ENCODE results near the gene KLF6. TPM values are rescaled to one million over a fixed set of nuclear protein-coding genes. Genes with fewer than 3 reads are reported as not detected.

KLF6 gene
- total RNA-seq, 1 experiment from 2014 or later, result 70.1 TPM

DNA sequence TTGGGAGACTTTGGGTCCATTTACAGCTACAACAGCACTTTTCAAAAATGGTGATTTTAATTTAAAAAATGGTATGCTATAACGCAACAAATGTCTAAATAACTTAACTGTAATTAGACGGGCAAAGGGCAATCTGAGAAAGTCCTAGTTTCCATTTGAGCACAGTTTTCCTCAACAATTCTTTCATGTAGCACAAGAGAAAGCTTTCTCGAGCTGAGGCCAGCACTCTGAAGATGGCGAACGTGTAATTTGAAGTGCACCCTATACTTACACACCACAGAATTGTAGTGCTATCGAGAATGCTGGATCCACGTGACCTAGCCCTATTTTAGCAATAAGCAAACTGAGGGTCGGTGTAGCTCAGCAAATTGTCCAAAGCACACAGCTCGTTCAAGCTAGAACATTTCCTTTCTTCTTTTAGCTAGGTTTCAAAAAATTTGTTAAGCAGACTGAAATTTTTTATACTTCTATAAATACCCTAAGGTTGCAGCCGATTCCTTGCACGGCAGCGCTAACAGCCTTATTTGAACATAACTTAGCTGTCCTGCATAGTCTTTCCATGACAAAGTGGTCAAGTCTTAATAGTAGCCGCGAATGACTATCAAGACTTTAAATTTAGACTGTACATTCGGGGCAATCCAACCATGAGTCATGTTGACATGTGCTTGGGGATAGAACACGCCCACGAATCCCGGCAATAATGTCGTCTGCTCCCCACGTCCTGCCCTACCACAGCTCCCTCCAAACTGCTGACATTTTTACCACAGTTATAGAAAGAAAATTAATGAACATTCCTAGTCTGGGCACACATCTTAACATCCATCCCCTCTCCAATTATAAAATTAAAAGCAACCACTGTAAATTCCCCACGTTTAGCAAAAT, 10.0 kb downstream of the KLF6 start:
- intact Hi-C loops (cut with micrococcal nuclease; ENCODE audit: unreplicated experiment), result no loop called here
- H3K4me3 ChIP-seq (ENCODE audit: low read depth, low read length, poor library complexity, severe bottlenecking), result no peak overlapping the region
- no TSS peak for BruUV-seq (replicated peaks)
- no peaks in the 10 kb centered on the region for H3K27me3 ChIP-seq (replicated peaks; ENCODE audit: insufficient read depth, low read depth, low read length, poor library complexity)
- TF ChIP-seq, protein P1, sequence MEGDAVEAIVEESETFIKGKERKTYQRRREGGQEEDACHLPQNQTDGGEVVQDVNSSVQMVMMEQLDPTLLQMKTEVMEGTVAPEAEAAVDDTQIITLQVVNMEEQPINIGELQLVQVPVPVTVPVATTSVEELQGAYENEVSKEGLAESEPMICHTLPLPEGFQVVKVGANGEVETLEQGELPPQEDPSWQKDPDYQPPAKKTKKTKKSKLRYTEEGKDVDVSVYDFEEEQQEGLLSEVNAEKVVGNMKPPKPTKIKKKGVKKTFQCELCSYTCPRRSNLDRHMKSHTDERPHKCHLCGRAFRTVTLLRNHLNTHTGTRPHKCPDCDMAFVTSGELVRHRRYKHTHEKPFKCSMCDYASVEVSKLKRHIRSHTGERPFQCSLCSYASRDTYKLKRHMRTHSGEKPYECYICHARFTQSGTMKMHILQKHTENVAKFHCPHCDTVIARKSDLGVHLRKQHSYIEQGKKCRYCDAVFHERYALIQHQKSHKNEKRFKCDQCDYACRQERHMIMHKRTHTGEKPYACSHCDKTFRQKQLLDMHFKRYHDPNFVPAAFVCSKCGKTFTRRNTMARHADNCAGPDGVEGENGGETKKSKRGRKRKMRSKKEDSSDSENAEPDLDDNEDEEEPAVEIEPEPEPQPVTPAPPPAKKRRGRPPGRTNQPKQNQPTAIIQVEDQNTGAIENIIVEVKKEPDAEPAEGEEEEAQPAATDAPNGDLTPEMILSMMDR (conservative IDR thresholded peaks at IDR 0.05; ENCODE audit: low read depth, low read length), result no peak
- no peak for TF ChIP-seq EZH2 (IDR thresholded peaks at IDR 0.05; ENCODE audit: borderline replicate concordance, low read depth, low read length, poor library complexity, severe bottlenecking)
- ChIA-PET CTCF (interaction anchor here (0.6 kb wide), 1 partner anchor 34 kb away, joined by 5 read pairs; no protein-coding TSS in a partner anchor), POLR2A (ENCODE audit: low non-redundant PET) (interaction anchor here (0.6 to 2.1 kb wide), 2 partner anchors 10 to 763 kb away, joined by 7 to 13 read pairs; partner anchors contain the start of gene KLF6)
- H3K4me1 ChIP-seq (ENCODE audit: insufficient read depth, low read length, poor library complexity, severe bottlenecking), result peaks cover 34% of the 10 kb centered on the region
- H3K27ac ChIP-seq (ENCODE audit: low read depth, low read length, poor library complexity, severe bottlenecking), result no peak overlapping the region
- H3K36me3 ChIP-seq (ENCODE audit: insufficient read depth, low read length, poor library complexity, severe bottlenecking), result peaks cover 45% of the 10 kb centered on the region
- peak; percentile 48 for DNase-seq (ENCODE audit: low spot score)
- no peaks in the 10 kb centered on the region for H3K9me3 ChIP-seq (ENCODE audit: low read depth, low read length, poor library complexity, severe bottlenecking)

DNA sequence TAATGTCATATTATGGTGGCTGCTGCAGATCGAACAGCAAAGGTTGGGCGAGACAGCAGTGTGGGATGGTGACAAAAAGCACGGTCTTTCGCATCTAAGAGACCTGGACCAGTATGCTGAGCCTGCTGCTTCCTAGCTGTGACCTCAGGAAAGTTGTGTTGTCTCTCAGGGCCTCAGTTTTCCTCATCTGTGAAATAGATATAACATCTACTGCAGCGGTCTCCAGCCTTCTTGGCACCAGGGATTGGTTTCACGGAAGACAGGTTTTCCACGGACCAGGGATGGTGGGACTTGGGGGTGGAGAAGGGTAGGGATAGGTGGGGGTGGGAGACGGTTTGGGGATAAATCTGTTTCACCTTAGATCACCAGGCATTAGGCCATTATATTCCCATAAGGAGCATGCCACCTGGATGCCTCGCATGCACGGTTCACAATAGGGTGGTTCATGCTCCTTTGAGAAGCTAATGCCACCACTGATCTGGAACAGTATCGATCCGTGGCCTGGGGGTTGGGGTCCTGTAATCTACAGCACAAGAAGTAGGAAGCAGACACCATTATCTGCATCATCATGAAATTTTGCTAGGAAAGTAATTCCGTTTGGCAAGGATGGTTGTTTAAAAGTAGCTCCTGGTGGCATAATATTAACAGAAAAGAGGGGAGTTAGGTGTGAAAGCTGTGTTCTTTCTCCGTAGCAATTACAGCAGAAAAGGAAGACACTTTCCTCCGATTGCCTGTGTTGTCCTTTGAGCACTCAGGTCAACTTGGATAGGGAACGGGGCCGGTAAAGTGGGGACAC, 10.8 kb downstream of the KLF6 start:
- CTCF ChIA-PET, result no interaction called here
- POLR2A ChIA-PET (ENCODE audit: low non-redundant PET), result interaction anchor here (2.1 kb wide), 1 partner anchor 11 kb away, joined by 7 read pairs; the partner anchor contains the start of gene KLF6
- Histone ChIP-seq H3K4me3 (ENCODE audit: low read depth, low read length, poor library complexity, severe bottlenecking) (no peak overlapping the region), H3K9me3 (ENCODE audit: low read depth, low read length, poor library complexity, severe bottlenecking) (no peaks in the 10 kb centered on the region), H3K27ac (ENCODE audit: low read depth, low read length, poor library complexity, severe bottlenecking) (no peak overlapping the region), H3K4me1 (ENCODE audit: insufficient read depth, low read length, poor library complexity, severe bottlenecking) (peaks cover 27% of the 10 kb centered on the region), H3K27me3 (replicated peaks; ENCODE audit: insufficient read depth, low read depth, low read length, poor library complexity) (no peaks in the 10 kb centered on the region), H3K36me3 (ENCODE audit: insufficient read depth, low read length, poor library complexity, severe bottlenecking) (peaks cover 37% of the 10 kb centered on the region)
- intact Hi-C loops (cut with micrococcal nuclease; ENCODE audit: unreplicated experiment), result no loop called here
- no TSS peak for BruUV-seq (replicated peaks)
- no peak for DNase-seq (ENCODE audit: low spot score)
- no peak for TF ChIP-seq EZH2 (IDR thresholded peaks at IDR 0.05; ENCODE audit: borderline replicate concordance, low read depth, low read length, poor library complexity, severe bottlenecking)
- TF ChIP-seq, protein P1 (conservative IDR thresholded peaks at IDR 0.05; ENCODE audit: low read depth, low read length), result no peak

DNA sequence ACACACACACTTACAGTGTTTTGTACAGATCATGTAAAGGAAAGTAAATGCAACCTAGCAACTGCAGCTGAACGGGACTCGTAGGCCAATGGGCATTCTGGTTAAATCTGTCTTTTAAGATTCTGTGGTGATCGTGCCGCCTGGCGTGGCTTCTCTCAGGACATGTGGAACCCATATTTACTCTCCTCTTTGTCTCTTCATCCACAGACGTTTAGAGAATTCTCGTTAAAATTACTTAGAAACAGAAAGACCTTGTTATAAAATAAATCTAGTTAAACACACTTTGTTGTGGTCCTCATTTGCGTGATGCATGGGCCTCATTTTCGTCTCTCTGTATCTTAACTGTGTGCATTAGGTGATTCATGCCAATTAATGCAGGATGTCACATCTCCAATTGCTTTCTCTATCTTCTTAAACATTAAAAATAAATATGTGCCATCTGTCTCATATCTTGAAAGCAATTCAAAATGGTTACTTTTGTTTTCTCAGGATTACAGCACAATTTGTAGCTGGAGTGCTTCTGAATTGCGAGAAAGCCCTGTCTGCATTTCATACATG, 11.5 kb downstream of the KLF6 start:
- CTCF ChIA-PET, result no interaction called here
- H3K4me1 ChIP-seq (ENCODE audit: insufficient read depth, low read length, poor library complexity, severe bottlenecking), result peaks cover 20% of the 10 kb centered on the region
- intact Hi-C loops (cut with micrococcal nuclease; ENCODE audit: unreplicated experiment), result no loop called here

More for the DNA sequence above, 11.5 kb downstream of the KLF6 start:
- DNase-seq (ENCODE audit: low spot score), result no peak
- H3K27ac ChIP-seq (ENCODE audit: low read depth, low read length, poor library complexity, severe bottlenecking), result no peak overlapping the region
- no peak overlapping the region for H3K4me3 ChIP-seq (ENCODE audit: low read depth, low read length, poor library complexity, severe bottlenecking)
- H3K27me3 ChIP-seq (replicated peaks; ENCODE audit: insufficient read depth, low read depth, low read length, poor library complexity), result no peaks in the 10 kb centered on the region
- TF ChIP-seq, protein P1 (conservative IDR thresholded peaks at IDR 0.05; ENCODE audit: low read depth, low read length), result no peak
- no peak for TF ChIP-seq EZH2 (IDR thresholded peaks at IDR 0.05; ENCODE audit: borderline replicate concordance, low read depth, low read length, poor library complexity, severe bottlenecking)
- POLR2A ChIA-PET (ENCODE audit: low non-redundant PET), result interaction anchor here (2.1 kb wide), 1 partner anchor 12 kb away, joined by 7 read pairs; the partner anchor contains the start of gene KLF6
- H3K36me3 ChIP-seq (ENCODE audit: insufficient read depth, low read length, poor library complexity, severe bottlenecking), result peaks cover 30% of the 10 kb centered on the region
- no TSS peak for BruUV-seq (replicated peaks)
- no peaks in the 10 kb centered on the region for H3K9me3 ChIP-seq (ENCODE audit: low read depth, low read length, poor library complexity, severe bottlenecking)

Measured in A673 (cell line).